ENCODE results near the gene ARG2. TPM values are rescaled to one million over a fixed set of nuclear protein-coding genes. Genes with fewer than 3 reads are reported as not detected.

The ARG2 gene
- total RNA-seq, 2 experiments from 2014 or later: 5.5 to 5.6 TPM

DNA sequence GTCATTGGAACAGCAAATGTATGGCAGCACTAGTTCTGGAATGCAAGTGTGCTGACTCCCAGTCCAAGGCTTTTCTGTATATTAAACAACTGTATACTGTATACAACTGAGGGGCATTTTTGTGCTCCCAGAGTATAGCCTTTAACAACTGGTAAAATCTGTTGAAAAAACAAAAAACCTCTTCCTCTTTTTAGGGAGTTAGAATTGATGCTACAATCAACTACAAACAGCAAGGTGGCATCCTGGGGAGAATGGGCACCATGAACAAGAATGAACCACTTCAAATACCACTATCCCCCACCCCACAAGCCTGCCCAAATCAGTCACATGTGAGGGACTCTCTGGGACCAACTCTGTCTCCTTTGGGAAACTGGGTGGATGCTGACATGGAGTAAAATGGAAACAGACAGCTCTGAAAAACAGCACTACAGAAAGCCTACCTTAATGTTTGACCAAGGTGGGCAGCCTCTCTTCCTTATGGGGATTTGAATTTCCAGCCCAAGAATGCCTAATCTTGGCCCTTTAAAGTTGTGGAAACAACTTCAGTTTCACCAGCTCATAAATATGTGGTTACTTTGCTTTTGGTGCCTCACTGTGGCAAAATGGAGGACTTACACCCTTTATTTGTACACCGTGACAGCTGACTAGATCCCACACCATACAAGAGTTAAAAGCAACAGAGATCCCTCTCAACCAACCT is 47.2 kb downstream of the ARG2 start:
- CTCF ChIA-PET: interaction anchor here (0.6 to 1.9 kb wide), 11 partner anchors 7 to 242 kb away, joined by 3 to 10 read pairs (median 3); partner anchors contain the start of genes ARG2 and VTI1B

DNA sequence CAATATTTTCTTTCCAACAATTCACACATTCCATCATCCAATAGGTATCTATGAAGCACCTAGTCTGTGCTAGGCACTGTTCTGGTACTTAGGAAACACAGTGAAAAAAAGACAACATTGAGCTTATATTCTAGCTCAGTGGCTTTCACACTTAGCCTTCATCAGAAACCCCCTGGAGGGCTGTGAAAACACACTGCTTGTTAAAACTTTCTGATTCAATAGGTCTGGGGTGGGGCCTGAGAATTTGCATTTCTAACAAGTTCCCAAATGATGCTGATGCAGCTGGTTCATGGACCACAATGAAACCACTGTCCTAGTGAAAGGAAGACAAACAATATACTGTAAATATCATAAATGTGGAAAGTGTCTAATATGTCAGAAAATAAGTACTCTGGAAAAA is 48.8 kb downstream of the ARG2 start:
- CTCF ChIA-PET: interaction anchor here (1.0 to 1.6 kb wide), 2 partner anchors 8 to 241 kb away, joined by 3 to 5 read pairs; no protein-coding TSS in a partner anchor
- POLR2A ChIA-PET: interaction anchor here (0.6 to 0.9 kb wide), 2 partner anchors 27 to 154 kb away, joined by 3 read pairs; partner anchors contain the start of gene RDH11

More for the DNA sequence above, 47.2 kb downstream of the ARG2 start:
- POLR2A ChIA-PET: interaction anchor here (1.1 kb wide), 1 partner anchor 46 kb away, joined by 3 read pairs; no protein-coding TSS in a partner anchor

DNA sequence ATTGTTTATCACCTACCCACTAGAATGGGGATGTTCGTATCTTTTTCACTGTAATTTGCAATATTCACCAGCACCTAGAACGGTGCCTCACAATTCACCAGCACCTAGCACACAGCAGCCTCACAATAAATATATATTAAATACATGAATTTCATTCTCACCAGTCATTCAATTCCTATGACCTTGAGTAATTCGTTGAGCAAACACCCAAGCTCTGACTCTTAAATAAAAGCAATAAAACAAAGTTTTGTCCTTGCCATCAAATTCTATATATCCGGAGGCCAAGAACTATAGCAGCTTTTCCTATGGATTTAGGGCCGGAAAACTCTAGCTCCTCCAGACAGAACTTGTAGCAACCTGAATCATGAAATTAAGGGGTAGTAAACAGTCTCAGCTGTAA is 53.7 kb downstream of the ARG2 start:
- CTCF ChIA-PET: interaction anchor here (1.5 to 1.6 kb wide), 2 partner anchors 8 to 147 kb away, joined by 3 to 4 read pairs; no protein-coding TSS in a partner anchor
- POLR2A ChIA-PET: interaction anchor here (1.0 kb wide), 1 partner anchor 22 kb away, joined by 3 read pairs; the partner anchor contains the start of gene RDH11

DNA sequence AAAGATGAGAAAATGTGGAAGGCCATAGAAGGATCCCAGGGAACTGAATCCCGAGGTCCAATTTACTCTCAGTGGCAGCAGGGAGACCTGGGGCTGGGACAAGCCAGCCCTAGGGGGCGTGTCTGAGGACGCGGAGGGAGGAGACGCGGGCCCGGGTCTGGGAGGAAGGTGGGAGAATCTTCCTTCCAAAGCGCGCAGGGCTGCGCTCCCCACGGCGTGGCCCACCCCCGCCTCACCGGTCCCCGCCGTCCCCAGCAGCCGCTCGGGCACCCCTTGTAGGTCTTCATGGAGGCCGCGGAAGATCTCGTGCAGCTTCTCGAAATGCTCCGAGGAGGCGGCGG is 54.4 kb downstream of the ARG2 start:
- POLR2A ChIA-PET: interaction anchor here (0.6 to 1.0 kb wide), 2 partner anchors 21 to 64 kb away, joined by 3 read pairs; partner anchors contain the start of gene RDH11
- CTCF ChIA-PET: interaction anchor here (1.5 to 1.6 kb wide), 2 partner anchors 8 to 147 kb away, joined by 3 to 4 read pairs; no protein-coding TSS in a partner anchor

DNA sequence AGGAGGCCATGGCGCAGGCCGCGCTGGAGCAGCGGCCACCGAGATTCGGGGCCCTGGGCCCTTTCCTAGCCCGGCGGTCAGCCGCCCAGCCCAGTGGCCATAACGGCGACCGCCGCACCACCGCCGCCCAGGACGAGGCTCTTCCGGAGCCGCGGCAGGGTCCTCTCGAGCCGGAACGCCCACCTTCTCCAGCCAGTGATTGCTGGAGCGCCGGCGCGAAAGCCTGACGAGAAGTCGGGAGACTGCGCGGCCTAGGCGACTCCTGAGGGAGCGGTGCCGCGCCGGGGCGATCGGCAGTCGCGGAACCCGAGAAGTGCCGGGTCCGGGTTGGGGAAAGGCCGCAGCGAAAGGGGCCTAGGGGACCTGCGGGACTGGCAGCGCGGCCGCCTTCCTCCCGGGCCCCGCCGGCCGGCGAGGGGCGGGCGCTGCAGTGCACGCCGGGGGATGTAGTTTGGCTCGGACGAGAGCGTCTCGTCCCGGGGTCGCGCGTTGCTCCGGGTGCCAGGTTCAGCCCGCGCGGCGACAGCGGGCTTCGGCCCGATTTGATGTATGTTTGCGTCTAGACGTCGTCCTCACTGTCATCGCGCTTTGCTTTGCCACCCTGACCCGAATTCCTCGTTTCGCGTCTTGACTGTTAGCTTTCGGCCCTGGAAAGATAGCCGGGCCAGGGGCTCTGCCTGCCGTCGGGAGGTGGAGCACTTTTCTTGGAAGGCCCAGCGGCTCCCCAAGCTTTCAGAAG is 54.9 kb downstream of the ARG2 start, which contains the start of gene VTI1B:
Gene VTI1B (minus strand): TSS at position 153 of the 739 bp plus-strand sequence. CDS start 143 bp downstream, at position 10.
- CTCF ChIA-PET: interaction anchor here (0.8 to 1.6 kb wide), 2 partner anchors 9 to 21 kb away, joined by 3 to 4 read pairs; partner anchors contain the start of gene RDH11
- POLR2A ChIA-PET: interaction anchor here (0.6 to 1.0 kb wide), 2 partner anchors 21 to 64 kb away, joined by 3 read pairs; partner anchors contain the start of gene RDH11

DNA sequence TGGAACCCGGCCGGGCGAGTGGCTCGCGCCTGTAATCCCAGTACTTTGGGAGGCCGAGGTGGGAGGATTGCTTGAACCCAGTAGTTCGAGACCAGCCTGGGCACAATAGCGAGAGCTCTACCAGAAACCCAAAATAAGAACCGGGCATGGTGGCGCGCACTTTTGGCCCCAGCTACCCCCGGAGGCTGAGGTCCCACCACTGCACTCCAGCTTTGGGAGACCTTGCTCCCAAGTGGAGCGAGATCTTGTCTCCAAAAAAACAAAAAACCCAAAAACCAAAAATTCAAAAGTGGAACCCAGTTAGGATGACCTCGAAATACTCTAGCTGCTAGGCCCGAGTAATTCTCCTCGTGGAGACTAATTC is 55.5 kb downstream of the ARG2 start:
- ChIA-PET POLR2A (no interaction called here), CTCF (interaction anchor here (0.8 kb wide), 1 partner anchor 20 kb away, joined by 3 read pairs; the partner anchor contains the start of gene RDH11)

DNA sequence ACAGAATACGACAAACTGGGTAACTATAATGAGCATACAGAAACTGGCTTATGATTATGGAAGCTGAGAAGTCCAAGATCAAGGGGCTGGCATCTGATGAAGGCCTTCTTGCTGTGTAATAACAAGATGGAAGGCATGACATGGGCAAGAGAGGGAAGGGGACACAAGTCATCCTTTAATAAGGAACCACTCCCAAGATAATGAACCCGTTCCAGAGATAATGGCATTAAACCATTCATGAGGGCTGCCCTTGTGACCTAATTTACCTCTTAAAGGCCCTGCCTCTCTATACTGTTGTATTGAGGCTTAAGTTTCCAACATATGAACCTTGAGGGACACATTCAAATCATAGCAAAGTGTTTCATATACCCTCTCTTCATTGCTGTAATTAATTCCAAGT is 59.3 kb downstream of the ARG2 start:
- ChIA-PET POLR2A (no interaction called here), CTCF (interaction anchor here (1.4 kb wide), 1 partner anchor 95 kb away, joined by 3 read pairs; no protein-coding TSS in a partner anchor)

DNA sequence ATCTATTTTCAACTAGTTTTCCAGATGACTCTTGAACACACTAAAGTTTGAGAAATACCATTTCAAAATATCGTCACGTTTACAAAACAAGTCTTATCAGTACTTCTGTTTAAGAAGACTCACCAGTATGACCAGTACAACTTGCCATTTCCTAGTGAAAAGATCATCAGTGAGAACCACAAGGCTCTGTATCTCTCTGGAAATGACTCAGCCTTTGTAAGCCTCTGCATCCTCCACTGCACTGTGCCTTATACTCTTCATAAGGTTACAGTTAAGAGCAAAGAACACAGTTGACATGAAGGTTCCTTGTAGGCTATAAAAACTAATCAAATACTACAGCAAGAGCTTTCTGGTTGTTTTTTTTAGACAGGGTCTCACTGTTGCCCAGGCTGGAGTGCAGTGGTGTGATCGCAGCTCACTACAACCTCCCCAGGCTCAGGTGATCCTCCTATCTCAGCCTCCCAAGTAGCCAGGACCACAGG is 60.4 kb downstream of the ARG2 start:
- POLR2A ChIA-PET: interaction anchor here (0.6 to 1.0 kb wide), 2 partner anchors 13 to 24 kb away, joined by 3 read pairs; no protein-coding TSS in a partner anchor
- CTCF ChIA-PET: interaction anchor here (0.8 kb wide), 1 partner anchor 9 kb away, joined by 3 read pairs; no protein-coding TSS in a partner anchor

DNA sequence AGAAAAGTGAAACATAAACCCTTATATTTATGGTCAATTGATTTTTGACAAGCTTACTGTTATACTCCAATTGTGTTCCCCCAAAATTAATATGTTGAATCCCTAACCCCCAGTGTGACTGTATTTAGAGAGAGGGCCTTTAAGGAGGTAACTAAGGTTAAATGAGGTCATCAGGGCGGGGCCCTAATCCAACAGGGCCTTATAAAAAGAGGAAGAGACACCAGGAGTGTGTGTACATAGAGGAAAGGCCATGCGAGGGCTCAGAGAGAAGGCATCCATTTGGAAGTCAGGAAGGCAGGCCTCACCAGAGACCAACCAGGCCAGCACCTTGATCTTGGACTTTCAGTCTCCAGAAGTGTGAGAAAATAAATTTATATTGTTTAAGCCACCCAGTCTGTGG is 61.2 kb downstream of the ARG2 start:
- CTCF ChIA-PET: interaction anchor here (0.5 to 0.8 kb wide), 2 partner anchors 9 to 10 kb away, joined by 3 read pairs; no protein-coding TSS in a partner anchor
- POLR2A ChIA-PET: interaction anchor here (0.6 to 1.0 kb wide), 2 partner anchors 12 to 25 kb away, joined by 3 read pairs; no protein-coding TSS in a partner anchor

DNA sequence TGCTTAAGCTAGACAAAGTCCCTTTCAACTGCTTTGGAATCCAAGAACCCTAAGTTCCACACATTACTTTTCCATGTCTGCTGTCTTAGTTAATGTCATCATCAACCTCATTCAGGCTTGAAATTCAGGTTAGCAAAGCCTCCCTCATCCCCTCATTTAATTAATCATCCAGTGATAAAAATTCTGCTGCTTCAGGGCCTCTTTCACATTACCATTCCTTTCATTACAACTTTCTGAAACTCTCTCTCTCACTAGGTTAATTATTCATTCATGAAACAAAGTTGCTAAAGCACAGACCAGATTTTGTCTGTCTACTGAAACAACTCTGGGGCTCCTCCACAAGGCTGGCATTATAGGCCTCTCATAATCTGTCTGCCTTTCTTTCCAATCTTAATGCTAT is 64.1 kb downstream of the ARG2 start:
- CTCF ChIA-PET: no interaction called here
- POLR2A ChIA-PET: no interaction called here

DNA sequence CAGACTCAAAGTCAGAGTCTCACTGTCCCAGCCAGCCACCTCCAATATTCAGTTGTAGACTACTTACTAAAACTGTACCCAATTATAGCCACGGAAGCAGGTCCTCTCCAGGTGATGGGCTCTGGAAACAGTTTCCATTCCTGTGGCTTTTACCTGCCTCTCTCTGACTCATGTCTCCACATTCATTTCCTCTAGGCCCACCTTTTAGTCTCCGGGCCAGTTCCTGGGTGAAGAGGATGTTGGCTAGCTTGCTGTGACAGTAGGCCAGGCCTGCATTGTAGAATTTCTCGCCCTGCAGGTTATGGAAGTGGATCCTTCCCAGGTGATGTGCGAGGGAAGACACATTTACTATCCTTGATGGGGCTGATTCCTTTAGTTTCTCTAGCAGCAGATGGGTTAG is 70.3 kb downstream of the ARG2 start:
- ChIA-PET POLR2A (interaction anchor here (0.6 kb wide), 1 partner anchor 19 kb away, joined by 3 read pairs; no protein-coding TSS in a partner anchor), CTCF (no interaction called here)

DNA sequence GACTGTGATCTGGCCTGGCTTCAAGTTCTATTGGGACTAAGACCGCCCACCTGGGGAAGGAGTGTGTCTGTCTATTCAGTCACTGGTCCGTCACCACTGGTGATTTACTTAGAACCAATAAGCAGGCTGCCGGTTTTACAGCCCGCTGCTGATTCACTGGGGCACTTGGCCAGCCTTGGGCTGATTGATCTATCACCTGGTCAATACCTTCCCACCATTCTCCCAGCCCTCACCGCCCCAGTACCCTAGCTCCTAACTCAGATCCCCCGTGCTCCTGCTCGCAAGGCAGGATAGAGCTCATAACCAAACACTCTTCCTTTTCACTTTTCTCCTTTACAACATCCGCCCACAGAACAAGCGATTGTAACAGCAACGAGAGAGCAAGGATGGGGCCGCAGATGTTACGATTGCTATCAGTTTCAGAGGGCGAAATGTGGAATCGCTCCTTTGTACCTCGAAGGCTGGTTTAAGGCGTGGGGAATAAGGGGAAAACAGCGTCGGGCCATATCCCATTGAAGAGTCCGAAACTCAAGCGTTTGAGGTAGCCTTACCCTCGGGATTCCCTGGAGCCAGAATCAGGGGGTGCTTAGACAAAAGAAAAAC is 75.2 kb downstream of the ARG2 start:
- POLR2A ChIA-PET: interaction anchor here (0.9 to 1.9 kb wide), 4 partner anchors 13 to 95 kb away, joined by 3 to 13 read pairs (median 4); partner anchors contain the start of genes ARG2 and PIGH
- CTCF ChIA-PET: interaction anchor here (1.1 to 1.4 kb wide), 4 partner anchors 10 to 95 kb away, joined by 3 to 10 read pairs (median 4); partner anchors contain the start of gene PIGH

DNA sequence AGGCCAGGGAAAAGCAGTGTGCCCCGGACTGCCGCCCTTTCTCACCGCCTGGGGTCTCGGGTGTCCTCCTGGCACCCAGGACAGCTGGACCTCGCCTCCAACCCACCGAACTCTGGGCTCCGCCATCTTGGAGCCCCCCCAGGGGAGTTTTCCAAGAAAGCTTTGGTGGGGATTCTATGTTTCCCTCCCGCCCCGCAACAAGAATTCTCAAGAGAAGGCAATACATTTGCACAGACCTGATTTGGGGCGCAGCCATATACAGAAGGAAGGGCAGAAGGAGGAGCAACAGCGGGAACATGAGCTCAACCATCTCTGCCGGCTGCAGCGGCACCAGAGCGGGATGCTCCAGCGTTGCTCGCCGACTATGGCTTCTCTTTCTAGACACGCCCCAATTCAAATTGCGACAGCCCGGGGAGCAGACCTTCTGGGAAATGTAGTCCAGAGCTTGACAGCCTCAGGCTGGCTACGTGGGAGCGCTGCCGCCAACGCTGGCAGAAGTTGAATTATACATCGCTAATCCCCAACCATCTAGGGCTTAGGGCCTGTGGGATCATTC is 75.8 kb downstream of the ARG2 start, which contains the start of gene RDH11:
Gene RDH11 (minus strand): TSS at position 371 of the 556 bp plus-strand sequence. CDS start 61 bp downstream, at position 310.
- ChIA-PET CTCF (interaction anchor here (1.1 to 1.4 kb wide), 4 partner anchors 9 to 95 kb away, joined by 3 to 10 read pairs (median 4); partner anchors contain the start of gene PIGH), POLR2A (interaction anchor here (0.5 to 1.9 kb wide), 7 partner anchors 13 to 1436 kb away, joined by 3 to 13 read pairs (median 3); partner anchors contain the start of genes ARG2 and PIGH)

DNA sequence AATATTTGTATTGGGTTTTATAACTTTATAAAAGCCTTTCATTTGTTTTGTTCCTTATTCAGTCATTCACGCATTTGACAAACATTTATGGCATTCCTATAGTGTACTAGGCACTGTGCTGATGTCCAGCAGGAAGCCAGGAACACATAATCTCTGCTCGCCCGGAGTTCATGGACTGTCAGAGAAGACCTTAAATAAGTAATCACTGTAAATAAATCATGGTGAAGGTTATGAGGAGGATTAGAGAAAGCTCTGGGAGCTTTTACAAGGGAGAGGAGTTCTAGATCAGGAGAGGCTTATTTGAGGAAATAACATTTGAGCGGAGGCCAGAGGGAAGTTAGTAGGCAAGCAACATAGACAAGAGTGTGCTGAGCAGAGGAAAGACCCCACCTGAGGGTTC is 77.3 kb downstream of the ARG2 start:
- POLR2A ChIA-PET: no interaction called here
- CTCF ChIA-PET: no interaction called here

DNA sequence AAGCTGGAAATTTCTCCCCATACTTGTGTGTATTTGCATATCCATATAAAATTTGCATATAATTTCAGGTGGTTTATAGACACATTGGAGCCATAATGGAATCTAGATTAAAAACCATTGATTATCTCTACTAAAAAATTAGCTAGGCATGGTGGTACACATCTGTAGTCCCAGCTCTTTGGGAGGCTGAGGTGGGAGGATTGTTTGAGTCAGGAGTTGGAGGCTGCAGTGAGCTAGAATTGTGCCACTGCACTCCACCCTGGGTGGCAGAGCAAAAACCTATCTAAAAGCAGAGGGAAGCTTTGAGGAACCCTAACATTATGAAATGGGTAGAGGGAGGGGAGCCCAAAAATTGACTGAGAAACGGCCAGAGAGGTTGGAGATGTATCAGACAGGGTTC is 78.5 kb downstream of the ARG2 start:
- ChIA-PET CTCF (interaction anchor here (1.0 kb wide), 1 partner anchor 114 kb away, joined by 3 read pairs; no protein-coding TSS in a partner anchor), POLR2A (no interaction called here)

Data from activated CD8-positive, alpha-beta memory T cell treated with anti-CD3 and anti-CD28 coated beads for 36 hours (primary cell).